Testis (tissue), 2 donors: ENCODE measurements around the gene PAPSS2.

Source experiments
- CTCF ChIP-seq, 3 experiments: fragments of 450-650 bp in 2 of 3; fragments of 200-600 bp in 1 of 3; sonication (generic) in 1 of 3; IDR thresholded peaks; one replicate each; pipeline ENCODE4 v1.5.1; 2016 to 2019; ENCODE audit warnings: antibody characterized with exemption in 3 of 3, mild to moderate bottlenecking in 2 of 3, moderate library complexity in 1 of 3
- POLR2A ChIP-seq: fragments of 450-650 bp; IDR thresholded peaks from one replicate; pipeline ENCODE4 v1.6.1; 2017; ENCODE audit warnings: antibody characterized with exemption, mild to moderate bottlenecking, moderate library complexity

DNA sequence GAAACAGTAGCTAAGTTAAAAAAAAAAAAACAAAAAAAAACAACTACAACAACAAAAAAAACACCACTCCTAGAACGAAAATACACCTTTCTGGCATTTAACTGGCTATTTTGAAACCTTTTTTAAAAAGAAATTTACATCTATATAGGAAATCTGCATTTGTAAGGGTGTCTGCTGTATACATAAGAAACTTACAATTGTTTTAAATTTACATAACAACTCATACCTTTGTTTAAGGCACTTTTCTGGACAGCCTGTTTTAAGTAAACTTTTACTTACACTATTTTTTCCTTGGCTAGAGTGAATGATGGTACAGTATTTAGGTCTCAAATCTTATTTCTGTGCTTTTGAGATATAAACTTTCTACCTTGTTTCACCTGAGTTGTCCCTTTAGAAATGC is 34.0 kb upstream of the PAPSS2 start:
- TF ChIP-seq CTCF (IDR thresholded peaks at IDR 0.05) = no peak
- TF ChIP-seq POLR2A = no peak
